HepG2 (cell line): ENCODE results near the gene ZFPL1. TPM values are rescaled to one million over a fixed set of nuclear protein-coding genes. Genes with fewer than 3 reads are reported as not detected.
A peak's percentile ranks its signal among the peaks of the same experiment; 100 is the strongest.

ENCODE experiments used
- BCL6 ChIP-seq: IDR thresholded peaks from 2 replicates; pipeline ENCODE4 v1.6.1; 2016; ENCODE audit warnings: missing genetic modification reagents, missing compliant biosample characterization
- BORCS8-MEF2B ChIP-seq: sonication (generic); formaldehyde crosslinking; IDR thresholded peaks from 2 replicates; pipeline ENCODE4 v1.8.0; 2022; ENCODE audit warnings: mild to moderate bottlenecking, missing genetic modification reagents
- CCAR2 ChIP-seq: fragments of 200-400 bp; formaldehyde crosslinking; optimal IDR thresholded peaks from 2 replicates; pipeline ENCODE3; 2018; ENCODE audit warnings: low read depth, mild to moderate bottlenecking, low read length, moderate library complexity
- CCDC6 ChIP-seq: sonication (generic); formaldehyde crosslinking; IDR thresholded peaks from 2 replicates; pipeline ENCODE4 v1.8.1; 2022; ENCODE audit warnings: mild to moderate bottlenecking, missing genetic modification reagents, moderate library complexity
- CREB1 ChIP-seq, 2 experiments: fragments of 450-650 bp in 1 of 2; IDR thresholded peaks; 2 replicates each; pipeline ENCODE4 v1.6.1; 2016 to 2017; ENCODE audit warnings: control low read depth in 1 of 2, mild to moderate bottlenecking in 1 of 2, missing compliant biosample characterization in 1 of 2, missing genetic modification characterization in 1 of 2
- GZF1 ChIP-seq: sonication (generic); formaldehyde crosslinking; IDR thresholded peaks from 2 replicates; pipeline ENCODE4 v1.5.1; 2020; ENCODE audit warnings: mild to moderate bottlenecking, missing genetic modification reagents
- HDAC2 ChIP-seq: sonication (generic); formaldehyde crosslinking; IDR thresholded peaks from 2 replicates; pipeline ENCODE4 v1.4.0; 2020; ENCODE audit warnings: missing genetic modification reagents
- HNF1A ChIP-seq, 2 experiments: sonication (generic) in 1 of 2; formaldehyde crosslinking in 1 of 2; IDR thresholded peaks; 2 replicates each; pipeline versions ENCODE4 v1.4.0 to v1.6.1; 2016 to 2020; ENCODE audit warnings: borderline replicate concordance in 1 of 2, low read depth in 1 of 2, mild to moderate bottlenecking in 1 of 2, missing genetic modification reagents in 1 of 2
- MIXL1 ChIP-seq: IDR thresholded peaks from 2 replicates; pipeline ENCODE4 v1.6.1; 2016
- NCOR1 ChIP-seq: fragments of 200-600 bp; sonication (generic); IDR thresholded peaks from 2 replicates; pipeline ENCODE4 v1.7.0; 2017; ENCODE audit warnings: antibody characterized with exemption, low read length, borderline replicate concordance
- PLRG1 ChIP-seq: fragments of 450-650 bp; conservative IDR thresholded peaks from 2 replicates; pipeline ENCODE4 v1.6.1; 2016
- TOE1 ChIP-seq: sonication (generic); formaldehyde crosslinking; IDR thresholded peaks from 2 replicates; pipeline ENCODE4 v1.4.0; 2020; ENCODE audit warnings: mild to moderate bottlenecking, missing genetic modification reagents
- TRIM24 ChIP-seq: sonication (generic); formaldehyde crosslinking; IDR thresholded peaks from 2 replicates; pipeline ENCODE4 v1.8.0; 2022; ENCODE audit warnings: mild to moderate bottlenecking, missing genetic modification reagents
- TSC22D2 ChIP-seq: sonication (generic); formaldehyde crosslinking; IDR thresholded peaks from 2 replicates; pipeline ENCODE4 v1.5.1; 2020; ENCODE audit warnings: missing genetic modification reagents, mild to moderate bottlenecking, borderline replicate concordance
- ZFAT ChIP-seq: sonication (generic); formaldehyde crosslinking; conservative IDR thresholded peaks from 2 replicates; pipeline ENCODE4 v1.8.1; 2023; ENCODE audit warnings: missing genetic modification reagents, inconsistent platforms
- ZHX1 ChIP-seq: sonication (generic); formaldehyde crosslinking; IDR thresholded peaks from 2 replicates; pipeline ENCODE4 v1.8.1; 2022; ENCODE audit warnings: low read depth, mild to moderate bottlenecking, missing genetic modification reagents
- ZMYM3 ChIP-seq: sonication (generic); formaldehyde crosslinking; IDR thresholded peaks from 2 replicates; pipeline ENCODE4 v1.5.1; 2020; ENCODE audit warnings: mild to moderate bottlenecking, missing genetic modification reagents
- ZNF264 ChIP-seq: sonication (generic); formaldehyde crosslinking; IDR thresholded peaks from 2 replicates; pipeline ENCODE4 v1.4.0; 2020; ENCODE audit warnings: missing genetic modification reagents
- ZNF296 ChIP-seq: sonication (generic); formaldehyde crosslinking; conservative IDR thresholded peaks from 2 replicates; pipeline ENCODE4 v1.5.0; 2020; ENCODE audit warnings: mild to moderate bottlenecking, missing genetic modification reagents
- ZNF331 ChIP-seq: sonication (generic); formaldehyde crosslinking; IDR thresholded peaks from 2 replicates; pipeline ENCODE4 v1.4.0; 2020; ENCODE audit warnings: missing genetic modification reagents
- ZNF468 ChIP-seq: sonication (generic); formaldehyde crosslinking; IDR thresholded peaks from 2 replicates; pipeline ENCODE4 v1.8.0; 2022; ENCODE audit warnings: mild to moderate bottlenecking, moderate library complexity, missing genetic modification reagents
- ZNF562 ChIP-seq: sonication (generic); formaldehyde crosslinking; IDR thresholded peaks from 2 replicates; pipeline ENCODE4 v1.8.0; 2022; ENCODE audit warnings: missing genetic modification reagents, borderline replicate concordance
- ZNF670 ChIP-seq: sonication (generic); formaldehyde crosslinking; IDR thresholded peaks from 2 replicates; pipeline ENCODE4 v1.8.0; 2022; ENCODE audit warnings: mild to moderate bottlenecking, missing genetic modification reagents, borderline replicate concordance
- ZNF788 ChIP-seq: sonication (generic); formaldehyde crosslinking; IDR thresholded peaks from 2 replicates; pipeline ENCODE4 v1.5.0; 2020; ENCODE audit warnings: mild to moderate bottlenecking, missing genetic modification reagents, borderline replicate concordance
- polyA plus RNA-seq, 8 experiments: library from polyadenylated mRNA; depleted of rRNA in 3 of 8; stranded (reverse) in 7 of 8; unstranded in 1 of 8; fragments of >200 nt; fragmentation: Illumina TruSeq in 4 of 8; extraction: Trizol in 4 of 8; gene quantifications; 2 replicates each; pipeline versions ENCODE4 v1.2.1 to v1.2.3, GENCODE V29; 2011 to 2016; ENCODE audit warnings: low read depth in 4 of 8, missing spikeins in 1 of 8, mixed read lengths in 1 of 8; ENCODE audit not compliant: insufficient read depth in 1 of 8
- total RNA-seq, 5 experiments: library from RNA; depleted of rRNA; stranded (reverse); fragments of >200 nt; fragmentation: Illumina TruSeq; extraction: Trizol; gene quantifications; 2 replicates each; pipeline ENCODE4 v1.2.3, GENCODE V29; 2016; ENCODE audit warnings: low read depth in 1 of 5

ZFPL1 gene
- total and polyA plus RNA-seq, 2 of the 13 experiments (the other 11 are each of a cell fraction or from before 2014, with no cell fraction given) = 32.2 to 56.0 TPM

- TF ChIP-seq ZHX1 (no peak), NCOR1 (no peak), TRIM24 (CRISPR knock-in tag) (no peak), CREB1 (IDR thresholded peaks at IDR 0.05) (peak; percentile 59; the same call in 1 of the 2 replicates), CREB1 (CRISPR knock-in tag; IDR thresholded peaks at IDR 0.05) (peak; percentile 70), HNF1A (IDR thresholded peaks at IDR 0.05; ENCODE audit: low read depth) (no peak), HNF1A (CRISPR knock-in tag; IDR thresholded peaks at IDR 0.05; ENCODE audit: borderline replicate concordance) (peak; percentile 27; the same call in 1 of the 2 replicates), BORCS8-MEF2B (CRISPR knock-in tag) (peak; percentile 65; the same call in 1 of the 2 replicates), ZFAT (CRISPR knock-in tag) (no peak), CCAR2 (no peak), ZNF788 (CRISPR knock-in tag) (0 out of 2 replicates have a peak, but pooled peaks have one; percentile 4), PLRG1 (no peak), HDAC2 (CRISPR knock-in tag) (no peak), TSC22D2 (no peak; the same call in 1 of the 2 replicates), ZNF562 (CRISPR knock-in tag) (no peak), TOE1 (CRISPR knock-in tag) (no peak), GZF1 (no peak), MIXL1 (CRISPR knock-in tag) (peak; percentile 49; the same call in 1 of the 2 replicates), ZNF670 (CRISPR knock-in tag) (no peak), ZNF331 (CRISPR knock-in tag) (no peak), ZMYM3 (CRISPR knock-in tag) (no peak), ZNF468 (CRISPR knock-in tag) (no peak), CCDC6 (CRISPR knock-in tag) (0 out of 2 replicates have a peak, but pooled peaks have one; percentile 46), ZNF264 (CRISPR knock-in tag) (no peak), BCL6 (no peak), ZNF296 (CRISPR knock-in tag) (no peak)
These were observed 27.9 kb downstream of the ZFPL1 start, which contains the start of gene TM7SF2 (continued) for GRCh38 chr11:65111744-65112545.
